Measurements from ENCODE around the gene TMED10. TPM values are rescaled to one million over a fixed set of nuclear protein-coding genes. Genes with fewer than 3 reads are reported as not detected.
"Not testable (repeated sequence)": the region's sequence is repeated elsewhere in the genome, so short reads cannot be mapped to it uniquely, and the experiment has no call there.

The TMED10 gene
- total and polyA plus RNA-seq, 11 donors = 56.4 to 398 (median 275) TPM

DNA sequence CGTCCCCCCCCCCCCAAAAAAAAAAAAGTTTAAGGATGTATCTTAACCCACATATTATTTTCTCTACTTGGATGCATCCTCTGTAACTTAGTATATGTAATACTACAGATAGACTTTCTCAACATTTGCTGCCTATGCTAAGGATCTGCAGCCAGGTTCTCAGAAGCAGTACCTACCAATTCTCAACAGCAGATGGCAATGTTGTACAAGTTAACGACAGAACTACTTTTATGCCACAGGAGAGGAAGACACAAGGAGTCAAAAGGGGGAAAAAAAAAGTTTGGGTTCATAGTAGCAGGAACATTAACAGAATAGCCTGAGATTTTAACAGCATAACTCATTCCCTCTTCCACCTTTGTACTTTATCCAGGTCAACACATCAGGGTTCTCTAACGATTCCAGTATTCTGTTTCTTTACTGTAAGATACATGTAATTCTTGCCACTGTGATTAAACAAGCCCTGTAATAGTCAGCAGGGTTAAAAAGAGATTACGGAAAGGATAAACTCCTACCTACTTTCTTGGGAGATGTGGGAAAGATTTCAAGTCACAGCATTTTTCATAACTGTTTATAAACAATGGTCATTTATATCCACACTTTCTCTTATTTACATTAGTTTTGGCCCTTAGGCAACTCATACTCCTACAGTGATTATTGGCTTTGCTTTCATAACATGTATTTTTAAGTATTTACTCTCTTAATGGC, 43.9 kb downstream of the TMED10 start:
- Histone ChIP-seq H3K4me3 (no peak overlapping the region), H3K27me3 (no peaks in the 10 kb centered on the region), H3K4me1 (peaks cover 0 to 19% (median 11%) of the 10 kb centered on the region in 12 donors), H3K36me3 (peaks cover 0 to 57% (median 39%) of the 10 kb centered on the region in 9 donors), H3K9me3 (no peaks in the 10 kb centered on the region), H3K27ac (peak overlapping the region in 3 of 12 donors; percentile 29 to 43 (median 33))
- 37 to 49% (median 38%) methylated on average over 4 of the region's 4 CpGs for WGBS, 4 donors
- DNase-seq = peak in 2 of 5 donors; percentile 52 to 60
- TF ChIP-seq, protein P1, sequence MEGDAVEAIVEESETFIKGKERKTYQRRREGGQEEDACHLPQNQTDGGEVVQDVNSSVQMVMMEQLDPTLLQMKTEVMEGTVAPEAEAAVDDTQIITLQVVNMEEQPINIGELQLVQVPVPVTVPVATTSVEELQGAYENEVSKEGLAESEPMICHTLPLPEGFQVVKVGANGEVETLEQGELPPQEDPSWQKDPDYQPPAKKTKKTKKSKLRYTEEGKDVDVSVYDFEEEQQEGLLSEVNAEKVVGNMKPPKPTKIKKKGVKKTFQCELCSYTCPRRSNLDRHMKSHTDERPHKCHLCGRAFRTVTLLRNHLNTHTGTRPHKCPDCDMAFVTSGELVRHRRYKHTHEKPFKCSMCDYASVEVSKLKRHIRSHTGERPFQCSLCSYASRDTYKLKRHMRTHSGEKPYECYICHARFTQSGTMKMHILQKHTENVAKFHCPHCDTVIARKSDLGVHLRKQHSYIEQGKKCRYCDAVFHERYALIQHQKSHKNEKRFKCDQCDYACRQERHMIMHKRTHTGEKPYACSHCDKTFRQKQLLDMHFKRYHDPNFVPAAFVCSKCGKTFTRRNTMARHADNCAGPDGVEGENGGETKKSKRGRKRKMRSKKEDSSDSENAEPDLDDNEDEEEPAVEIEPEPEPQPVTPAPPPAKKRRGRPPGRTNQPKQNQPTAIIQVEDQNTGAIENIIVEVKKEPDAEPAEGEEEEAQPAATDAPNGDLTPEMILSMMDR (IDR thresholded peaks at IDR 0.05) = peak; percentile 60 to 83 (median 71)
- no peak for TF ChIP-seq POLR2A (IDR thresholded peaks at IDR 0.05)
- peak in 3 of 4 donors; percentile 75 to 87 (median 81) for ATAC-seq
- intact Hi-C loops (cut with DNase I) = loop anchor here (1.0 to 10.0 kb wide), 11 partner anchors 45 to 532 kb away; partner anchors contain the start of genes ERG28 (in 1 of the 10), TMED10 (in 1 of the 10) and TTLL5 (in 1 of the 10)

- no peak for DNase-seq
- Histone ChIP-seq H3K4me3 (no peak overlapping the region), H3K27me3 (no peaks in the 10 kb centered on the region), H3K4me1 (peaks cover 3 to 49% (median 29%) of the 10 kb centered on the region in 12 donors), H3K9me3 (no peaks in the 10 kb centered on the region), H3K27ac (peak overlapping the region in 1 of 12 donors; percentile 99), H3K36me3 (peaks cover 0 to 32% (median 17%) of the 10 kb centered on the region in 9 donors)
- ATAC-seq = no peak
- 90 to 95% (median 92%) methylated on average over 5 of the region's 5 CpGs for WGBS, 4 donors
- no peak for TF ChIP-seq POLR2A (IDR thresholded peaks at IDR 0.05)
- TF ChIP-seq, protein P1 (IDR thresholded peaks at IDR 0.05) = no peak
- intact Hi-C loops (cut with DNase I) = loop anchor here in 4 of 10 donors (2.0 to 10.0 kb wide), 3 partner anchors 49 to 296 kb away; partner anchors contain the start of genes TMED10 (in 2 of the 4) and JDP2 (in 1 of the 4)
These were observed 47.8 kb downstream of the TMED10 start for GRCh38 chr14:75128596-75128990.

DNA sequence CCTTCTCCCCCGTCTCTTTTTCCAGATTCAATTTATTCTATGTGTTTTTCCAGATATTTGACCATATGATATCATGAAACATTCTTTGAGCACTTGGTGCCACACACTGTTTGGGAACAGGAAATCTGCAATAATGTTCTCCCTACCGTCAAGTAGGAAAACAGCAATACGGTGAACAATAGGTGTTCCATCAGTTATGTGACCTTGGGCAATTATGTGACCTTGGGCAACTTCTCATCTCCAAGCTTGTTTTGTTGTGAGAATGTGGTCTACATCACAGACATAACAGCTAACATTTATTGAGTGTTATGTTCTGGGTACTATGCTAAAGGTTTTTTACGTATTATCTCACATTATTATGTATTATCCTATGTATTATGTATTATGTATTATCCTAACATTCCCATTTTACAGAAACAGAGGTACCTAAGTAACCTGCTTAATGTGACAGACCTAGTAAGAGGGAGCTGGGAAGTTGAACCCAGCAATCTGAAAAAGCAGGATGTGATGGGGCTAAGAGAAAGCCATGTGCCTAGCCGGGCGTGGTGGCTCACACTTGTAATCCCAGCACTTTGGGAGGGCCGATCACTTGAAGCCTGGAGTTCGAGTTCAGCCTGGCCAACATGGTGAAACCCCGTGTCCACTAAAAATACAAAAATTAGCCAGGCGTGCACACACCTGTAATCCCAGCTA, 48.4 kb downstream of the TMED10 start:
- Histone ChIP-seq H3K36me3 (peaks cover 0 to 27% (median 15%) of the 10 kb centered on the region in 9 donors), H3K4me1 (peaks cover 3 to 53% (median 29%) of the 10 kb centered on the region in 12 donors), H3K9me3 (no peaks in the 10 kb centered on the region), H3K4me3 (peak overlapping the region; percentile 57 to 96 (median 80)), H3K27me3 (no peaks in the 10 kb centered on the region), H3K27ac (peak overlapping the region in 11 of 12 donors; percentile 88 to 99 (median 97))
- no peak for TF ChIP-seq POLR2A (IDR thresholded peaks at IDR 0.05)
- TF ChIP-seq, protein P1 (IDR thresholded peaks at IDR 0.05) = no peak
- 62 to 68% (median 64%) methylated on average over 10 of the region's 10 CpGs for WGBS, 4 donors
- DNase-seq = no peak
- no peak for ATAC-seq
- intact Hi-C loops (cut with DNase I) = loop anchor here in 4 of 10 donors (2.0 to 10.0 kb wide), 3 partner anchors 49 to 297 kb away; partner anchors contain the start of genes TMED10 (in 2 of the 4) and JDP2 (in 1 of the 4)

- ATAC-seq, H3K27me3 ChIP-seq, H3K9me3 ChIP-seq, DNase-seq: not testable (repeated sequence)
- Histone ChIP-seq H3K4me3 (peak overlapping the region; percentile 57 to 96 (median 80)), H3K27ac (peak overlapping the region; percentile 87 to 99 (median 97)), H3K4me1 (peaks cover 3 to 47% (median 29%) of the 10 kb centered on the region in 12 donors), H3K36me3 (peaks cover 0 to 27% (median 17%) of the 10 kb centered on the region in 9 donors)
- WGBS, 4 donors = 15 to 33% (median 26%) methylated on average over 16 of the region's 16 CpGs
- intact Hi-C loops (cut with DNase I) = loop anchor here in 3 of 10 donors (5.0 to 10.0 kb wide), 2 partner anchors 50 to 297 kb away; partner anchors contain the start of genes TMED10 (in 2 of the 3) and JDP2 (in 1 of the 3)
These were observed 49.0 kb downstream of the TMED10 start for GRCh38 chr14:75127474-75127820.
